CD4-positive, alpha-beta T cell treated with Interleukin-2 at 100 ng/mL for 4 hours (primary cell): ENCODE results near the gene CDH13.
A peak's percentile ranks its signal among the peaks of the same experiment; 100 is the strongest.

Source experiments
- DNase-seq: peaks from one replicate; pipeline ENCODE4 v3.0.0-alpha.2; 2020; ENCODE audit warnings: low spot score

Gene CDH13

DNA sequence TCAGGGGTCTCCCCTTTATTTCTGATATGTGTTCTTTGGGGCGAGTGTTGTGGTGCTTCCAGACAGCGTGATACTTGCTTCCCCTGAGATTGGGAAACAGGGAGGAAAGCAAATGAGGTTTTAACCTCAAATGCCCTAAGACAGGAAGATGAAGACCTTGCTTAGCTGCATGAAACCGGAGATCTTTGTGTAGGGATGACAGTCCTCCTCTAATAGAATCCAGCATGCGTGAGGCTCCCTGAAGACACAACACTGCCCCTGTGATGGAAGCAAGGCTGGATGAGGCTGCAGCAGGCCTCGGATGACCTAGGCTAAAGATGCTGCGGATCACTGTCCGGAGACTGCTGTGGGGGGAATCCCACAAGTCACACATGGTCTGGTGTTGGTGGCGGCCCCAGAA, 491.0 kb downstream of the CDH13 start:
- no peak for DNase-seq

DNA sequence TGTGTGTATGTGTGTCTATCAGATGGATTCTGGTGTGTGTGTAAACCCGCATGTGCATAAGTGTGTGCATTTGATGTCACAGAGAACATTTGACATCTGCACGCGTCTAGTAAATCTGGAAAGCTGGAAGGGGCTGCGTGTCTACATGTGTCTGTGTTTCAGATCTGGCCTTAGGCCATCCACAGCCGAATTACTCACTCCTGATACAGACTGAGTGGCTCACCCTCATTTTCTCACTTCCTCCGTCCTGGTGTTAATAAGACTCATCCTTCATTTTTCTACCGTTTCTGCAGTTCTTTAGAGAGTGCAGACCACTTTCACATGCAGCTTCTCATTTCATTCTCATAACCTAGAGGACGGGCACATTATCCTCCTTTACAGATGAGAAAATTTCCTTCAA, 491.6 kb downstream of the CDH13 start:
- no peak for DNase-seq

DNA sequence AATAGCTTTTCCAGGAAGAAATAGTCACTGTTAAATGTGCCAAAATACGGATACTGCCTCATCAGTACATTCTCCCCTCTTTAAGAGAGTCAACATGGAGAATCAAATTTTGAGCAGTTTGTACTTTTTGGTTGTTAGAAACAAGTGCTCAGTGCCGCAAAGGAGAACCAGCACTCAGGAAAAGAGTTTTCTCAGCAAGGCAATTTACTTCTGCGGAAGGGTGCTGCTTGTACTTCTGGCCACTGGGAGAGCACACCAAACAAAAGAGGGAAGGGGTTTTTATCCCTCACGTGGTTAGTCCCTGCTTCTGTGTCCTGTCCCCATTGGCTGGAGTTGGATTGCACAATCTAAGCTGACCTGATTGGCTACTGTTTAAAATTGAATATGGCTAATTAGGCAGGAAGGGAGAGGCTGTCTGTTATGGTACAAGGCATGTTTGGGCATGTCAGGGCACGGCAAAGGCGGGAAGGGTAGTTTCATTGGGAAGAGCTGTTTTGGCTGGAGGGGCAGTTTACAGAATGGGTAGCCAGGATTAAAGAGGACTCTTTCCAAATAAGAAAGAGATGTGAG, 499.3 kb downstream of the CDH13 start:
- no peak for DNase-seq

DNA sequence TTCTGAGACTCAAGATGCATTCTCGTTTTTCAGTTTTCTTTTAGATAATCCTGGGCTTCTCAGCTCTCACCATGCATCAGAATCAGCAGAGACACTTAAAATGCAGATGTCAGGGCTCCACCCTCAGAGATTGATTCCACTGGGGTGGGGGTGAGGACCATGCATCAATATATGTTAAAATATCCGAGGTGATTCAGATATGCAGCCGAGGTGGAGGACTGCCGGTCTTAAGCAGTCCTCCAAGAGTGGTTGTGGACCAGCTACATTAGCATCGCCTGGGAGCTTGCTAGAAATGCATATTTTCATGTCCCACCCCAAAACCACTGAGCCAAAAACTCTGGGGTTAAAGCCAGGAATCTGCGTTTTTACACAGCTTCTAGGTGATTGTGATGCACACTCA, 501.3 kb downstream of the CDH13 start:
- DNase-seq, result no peak

GRCh38 chr16:83130039-83130438, 503.3 kb downstream of the CDH13 start:
- no peak for DNase-seq

DNA sequence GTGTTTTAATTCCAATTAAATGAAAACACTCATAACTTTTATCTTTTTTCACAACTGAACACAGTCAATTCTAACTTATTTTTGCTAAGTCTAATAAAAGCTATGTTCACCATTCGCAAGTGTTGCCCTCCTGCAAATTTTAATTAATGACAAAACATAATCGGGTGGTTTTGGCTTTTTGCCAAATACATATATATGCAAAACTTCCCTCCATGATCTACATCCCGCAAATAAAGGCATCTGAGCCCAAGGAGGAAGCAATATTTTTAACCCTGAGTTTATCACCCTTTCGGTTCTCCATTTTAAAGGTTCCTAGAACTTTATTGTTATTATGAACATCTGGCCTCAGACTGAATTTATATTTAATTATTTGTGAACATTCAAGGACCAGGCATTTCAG, 507.9 kb downstream of the CDH13 start:
- no peak for DNase-seq

GRCh38 chr16:83136419-83136818, 509.6 kb downstream of the CDH13 start:
- no peak for DNase-seq

DNA sequence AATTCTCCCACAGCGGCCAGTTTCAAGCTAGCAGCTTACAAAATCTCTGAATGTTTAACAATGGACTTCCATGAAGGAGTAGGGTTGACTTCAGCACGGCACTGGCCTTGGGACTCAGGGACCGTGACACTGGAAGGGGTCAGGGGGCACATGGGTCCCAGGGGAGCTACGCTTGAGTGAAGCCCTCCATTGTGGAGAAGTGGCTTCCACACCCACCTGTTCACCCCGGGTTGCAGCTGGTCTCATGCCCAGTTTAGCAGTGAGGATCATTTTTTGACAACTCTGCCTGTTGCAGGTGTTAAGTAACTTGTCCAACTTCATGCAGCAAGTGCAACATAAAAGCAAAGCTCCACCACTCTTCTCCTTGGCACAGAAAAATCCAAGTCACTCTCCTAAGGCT, 510.2 kb downstream of the CDH13 start:
- no peak for DNase-seq

DNA sequence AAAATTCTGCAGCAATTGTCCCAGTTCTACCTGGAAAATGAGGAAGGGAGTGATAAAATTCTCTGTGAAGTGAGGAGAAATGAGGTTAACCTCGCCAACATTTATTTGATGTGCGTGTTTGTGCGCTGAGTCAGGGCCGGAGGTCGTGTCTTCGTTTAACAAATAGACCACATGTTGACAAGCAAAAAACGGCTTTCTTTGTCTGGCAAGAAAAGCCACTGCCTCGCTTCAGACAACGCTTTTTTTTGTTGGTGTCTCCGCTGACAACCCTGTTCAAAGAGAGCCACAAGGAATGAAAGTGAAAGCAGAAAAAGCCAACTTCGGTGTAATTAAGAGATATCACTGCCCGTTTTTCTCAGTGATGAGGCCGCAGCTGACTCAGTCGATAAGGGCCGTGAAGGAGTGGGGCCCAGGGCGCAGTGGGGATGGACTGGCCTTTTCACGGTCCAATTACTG, 510.6 kb downstream of the CDH13 start:
- DNase-seq, result peak; percentile 28

GRCh38 chr16:83137894-83138293, 511.1 kb downstream of the CDH13 start:
- no peak for DNase-seq

- no peak for DNase-seq
Observed at GRCh38 chr16:83138512-83138911, 511.7 kb downstream of the CDH13 start.

DNA sequence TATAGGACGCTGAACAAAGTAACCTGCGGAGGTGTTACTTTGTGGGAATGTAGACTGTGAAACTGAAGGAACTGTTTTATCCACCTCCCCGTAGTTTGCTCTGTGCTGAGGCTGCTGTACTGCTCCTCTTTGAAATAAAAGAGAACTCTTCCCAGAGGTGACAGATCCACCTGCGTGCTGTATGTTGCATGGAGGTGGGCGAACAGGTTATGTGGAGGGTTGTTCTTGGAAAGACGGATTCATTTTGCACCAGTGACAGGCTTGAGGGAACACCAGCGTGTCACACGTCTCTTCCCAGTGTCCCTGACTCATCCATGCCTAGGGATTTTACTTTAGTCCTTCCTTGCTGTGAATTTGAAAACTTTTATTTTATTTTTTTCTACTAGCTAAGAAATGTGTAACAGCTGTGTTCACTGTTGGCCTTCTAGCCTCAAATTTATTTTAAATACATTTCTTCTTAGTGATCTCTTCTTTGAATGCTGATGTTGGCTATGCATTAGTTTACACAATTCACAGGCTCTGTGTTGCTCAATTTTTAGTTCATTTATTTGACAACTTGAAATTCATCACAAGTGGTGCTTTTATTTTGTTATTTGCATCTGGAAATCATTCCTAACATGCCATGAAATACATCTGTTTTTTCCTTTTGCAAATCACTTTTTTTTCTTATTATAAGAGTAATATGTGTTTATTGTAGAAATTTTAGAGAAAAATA, 512.4 kb downstream of the CDH13 start:
- no peak for DNase-seq

DNA sequence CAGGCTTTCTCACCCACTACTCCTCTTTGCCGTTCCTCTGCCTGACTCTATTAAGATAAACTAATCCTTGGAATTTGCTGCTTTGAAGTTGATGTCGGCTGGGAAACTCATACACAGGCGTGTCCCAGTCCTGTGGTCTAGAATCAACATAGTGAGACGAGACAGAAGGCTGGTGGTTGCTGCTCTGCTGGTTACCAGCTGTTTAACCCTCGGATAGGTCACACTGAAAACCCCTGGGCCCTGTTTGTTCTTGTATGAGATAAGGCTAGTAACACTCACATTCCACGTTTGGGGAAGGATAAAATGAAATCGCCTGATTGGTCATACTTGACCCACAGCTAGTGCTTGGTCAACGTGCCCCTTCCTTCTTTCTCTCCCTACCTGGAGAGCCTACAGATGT, 517.0 kb downstream of the CDH13 start:
- DNase-seq, result no peak

GRCh38 chr16:83145297-83145696, 518.5 kb downstream of the CDH13 start:
- DNase-seq, result no peak

DNA sequence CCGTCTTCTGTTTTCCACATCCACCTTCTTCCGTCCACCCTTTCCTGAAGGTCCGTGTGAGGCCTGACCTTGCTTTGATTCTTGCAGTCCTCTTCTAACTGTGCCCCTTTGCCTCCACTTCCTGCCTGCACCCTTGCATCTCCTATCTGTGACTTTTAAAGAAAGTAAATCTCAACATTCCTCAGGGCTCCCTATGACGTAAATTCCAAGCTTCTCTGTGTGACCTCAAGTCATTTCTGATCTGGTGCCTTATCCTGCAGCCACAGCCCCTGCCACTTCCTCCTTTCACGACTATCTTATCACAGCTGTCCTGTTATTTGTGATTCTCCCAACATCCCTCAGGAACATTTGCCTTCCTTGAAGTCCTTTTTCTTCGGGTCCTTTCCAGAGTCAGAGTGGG, 520.5 kb downstream of the CDH13 start:
- no peak for DNase-seq

- DNase-seq, result no peak
Observed at GRCh38 chr16:83158320-83158957, 531.7 kb downstream of the CDH13 start.

GRCh38 chr16:83159049-83159448, 532.3 kb downstream of the CDH13 start:
- no peak for DNase-seq

DNA sequence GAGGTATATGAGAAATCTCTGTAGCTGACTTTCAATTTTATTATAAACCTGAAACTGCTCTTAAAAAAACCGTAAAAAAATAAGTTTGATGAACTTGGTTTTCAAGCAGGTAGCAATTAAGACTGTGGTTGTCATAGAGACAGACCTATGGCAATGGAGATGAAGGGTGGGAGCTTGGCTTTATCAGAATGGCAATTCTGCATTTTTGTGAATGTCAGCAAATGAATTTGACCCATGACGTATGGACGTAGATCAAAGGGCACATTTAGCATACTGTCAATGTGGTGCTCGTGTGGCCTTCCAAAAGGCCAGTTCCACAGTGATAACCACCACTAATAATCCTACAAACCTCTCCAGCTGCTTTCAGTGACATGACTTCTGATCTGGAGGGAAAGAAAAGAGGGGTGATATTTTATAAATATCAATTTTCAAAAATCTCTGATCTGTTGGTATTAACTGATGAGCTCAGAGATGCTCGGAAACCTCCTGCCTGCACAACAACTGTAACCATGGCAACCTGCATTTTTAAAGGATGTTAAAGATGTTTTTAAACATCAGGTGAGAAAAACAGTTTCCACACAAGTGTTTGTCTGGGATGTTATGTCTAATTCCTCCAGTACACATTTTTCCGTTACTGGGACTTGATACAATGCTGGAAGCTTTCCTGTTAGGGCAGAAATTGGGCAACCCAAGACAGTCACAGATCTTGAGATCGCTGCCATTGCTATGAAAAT, 533.7 kb downstream of the CDH13 start:
- DNase-seq, result no peak

- no peak for DNase-seq
Observed at GRCh38 chr16:83162791-83163190, 536.0 kb downstream of the CDH13 start.

DNA sequence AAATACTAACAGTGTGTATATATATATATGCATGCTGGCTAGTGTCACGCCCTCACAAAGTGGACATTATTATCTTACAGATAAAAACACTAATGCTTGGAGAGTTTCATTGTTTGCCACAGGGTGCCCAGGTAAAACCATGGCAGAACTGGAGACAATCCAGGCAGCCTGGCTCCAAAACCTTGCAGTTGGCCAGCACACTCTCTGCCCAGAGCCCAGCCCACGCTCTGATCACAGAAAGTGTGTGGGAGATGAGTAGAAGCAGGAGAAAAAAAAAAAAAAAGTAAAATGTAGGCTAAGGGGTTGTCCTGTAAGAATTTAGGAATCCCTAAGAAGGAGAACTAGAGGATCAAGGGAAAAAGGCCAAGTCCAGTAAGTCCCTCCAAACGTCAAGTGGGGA, 538.0 kb downstream of the CDH13 start:
- no peak for DNase-seq

DNA sequence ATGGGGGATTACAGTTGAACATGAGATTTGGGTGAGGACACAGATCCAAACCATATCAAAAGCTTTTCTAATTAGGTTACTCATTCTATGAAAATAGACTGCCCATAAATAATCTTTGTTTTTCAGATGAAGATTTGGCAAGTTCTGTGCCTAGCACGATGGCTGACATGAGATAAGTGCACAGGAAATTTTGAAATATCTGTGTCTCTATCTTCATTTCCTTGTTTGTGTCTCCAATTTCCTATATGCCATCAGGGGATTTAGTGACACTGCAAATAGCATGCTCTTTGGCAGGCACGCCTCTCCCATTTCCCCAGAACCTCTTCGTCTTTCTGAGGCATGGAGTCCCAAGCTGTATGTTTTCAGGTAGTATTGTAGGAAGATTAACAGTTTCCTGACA, 544.6 kb downstream of the CDH13 start:
- DNase-seq, result no peak

- no peak for DNase-seq
Observed at GRCh38 chr16:83174671-83175070, 547.9 kb downstream of the CDH13 start.

GRCh38 chr16:83176802-83177201, 550.0 kb downstream of the CDH13 start:
- no peak for DNase-seq
